ENCODE data around the gene GPR137. TPM values are rescaled to one million over a fixed set of nuclear protein-coding genes. Genes with fewer than 3 reads are reported as not detected.

The GPR137 gene
- total RNA-seq, 4 donors from 2014 or later, result 17.8 to 30.0 (median 19.7) TPM

DNA sequence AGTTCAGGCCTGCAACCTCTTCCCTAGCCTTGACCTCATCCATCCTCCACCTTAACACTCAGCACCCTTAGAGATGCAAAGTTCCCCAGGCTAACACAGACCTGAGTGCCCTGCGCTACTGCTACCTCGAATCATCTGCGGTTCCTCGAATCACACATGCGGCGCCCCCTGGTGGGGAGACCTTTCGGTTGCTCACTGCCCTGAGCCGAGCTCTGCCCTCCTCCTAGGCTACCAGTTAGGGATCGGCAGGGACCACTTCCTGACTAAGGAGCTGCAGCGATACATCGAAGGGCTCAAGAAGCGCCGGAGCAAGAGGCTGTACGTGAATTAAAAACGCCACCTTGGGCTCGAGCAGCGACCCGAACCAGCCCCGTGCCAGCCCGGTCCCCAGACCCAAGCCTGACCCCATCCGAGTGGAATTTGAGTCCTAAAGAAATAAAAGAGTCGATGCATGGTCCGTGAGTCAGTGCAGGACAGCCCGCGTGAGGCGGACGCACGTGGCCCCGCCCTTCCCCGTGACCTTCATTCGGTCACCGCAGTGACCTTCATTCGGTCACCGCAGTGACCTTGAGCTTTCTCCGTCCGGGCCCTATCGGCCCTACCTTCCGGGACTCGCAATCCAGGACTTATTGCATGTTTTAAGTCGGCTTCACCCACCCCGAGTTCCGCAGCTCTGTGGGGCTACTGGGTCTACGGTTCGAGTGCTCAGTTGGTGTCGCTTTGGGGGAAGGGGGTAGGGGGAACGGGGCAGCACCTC is 18.8 kb downstream of the GPR137 start:
- Histone ChIP-seq H3K36me3 (no peaks in the 10 kb centered on the region), H3K4me3 (peak overlapping the region; percentile 84), H3K4me1 (peaks cover 48% of the 10 kb centered on the region), H3K9me3 (no peaks in the 10 kb centered on the region), H3K27me3 (peaks cover 15% of the 10 kb centered on the region), H3K27ac (peak overlapping the region; percentile 96)
- TF ChIP-seq POLR2A (IDR thresholded peaks at IDR 0.05) (no peak), POLR2AphosphoS5 (IDR thresholded peaks at IDR 0.05) (peak in 1 of 3 donors; percentile 52), EP300 (IDR thresholded peaks at IDR 0.05) (no peak)
- TF ChIP-seq, protein P1, sequence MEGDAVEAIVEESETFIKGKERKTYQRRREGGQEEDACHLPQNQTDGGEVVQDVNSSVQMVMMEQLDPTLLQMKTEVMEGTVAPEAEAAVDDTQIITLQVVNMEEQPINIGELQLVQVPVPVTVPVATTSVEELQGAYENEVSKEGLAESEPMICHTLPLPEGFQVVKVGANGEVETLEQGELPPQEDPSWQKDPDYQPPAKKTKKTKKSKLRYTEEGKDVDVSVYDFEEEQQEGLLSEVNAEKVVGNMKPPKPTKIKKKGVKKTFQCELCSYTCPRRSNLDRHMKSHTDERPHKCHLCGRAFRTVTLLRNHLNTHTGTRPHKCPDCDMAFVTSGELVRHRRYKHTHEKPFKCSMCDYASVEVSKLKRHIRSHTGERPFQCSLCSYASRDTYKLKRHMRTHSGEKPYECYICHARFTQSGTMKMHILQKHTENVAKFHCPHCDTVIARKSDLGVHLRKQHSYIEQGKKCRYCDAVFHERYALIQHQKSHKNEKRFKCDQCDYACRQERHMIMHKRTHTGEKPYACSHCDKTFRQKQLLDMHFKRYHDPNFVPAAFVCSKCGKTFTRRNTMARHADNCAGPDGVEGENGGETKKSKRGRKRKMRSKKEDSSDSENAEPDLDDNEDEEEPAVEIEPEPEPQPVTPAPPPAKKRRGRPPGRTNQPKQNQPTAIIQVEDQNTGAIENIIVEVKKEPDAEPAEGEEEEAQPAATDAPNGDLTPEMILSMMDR (IDR thresholded peaks at IDR 0.05), result peak; percentile 77 to 87
- under 1% methylated on average over 22 of the region's 46 CpGs for WGBS
- peak; percentile 97 to 98 for DNase-seq (ENCODE audit: low spot score in 2 of 2)

DNA sequence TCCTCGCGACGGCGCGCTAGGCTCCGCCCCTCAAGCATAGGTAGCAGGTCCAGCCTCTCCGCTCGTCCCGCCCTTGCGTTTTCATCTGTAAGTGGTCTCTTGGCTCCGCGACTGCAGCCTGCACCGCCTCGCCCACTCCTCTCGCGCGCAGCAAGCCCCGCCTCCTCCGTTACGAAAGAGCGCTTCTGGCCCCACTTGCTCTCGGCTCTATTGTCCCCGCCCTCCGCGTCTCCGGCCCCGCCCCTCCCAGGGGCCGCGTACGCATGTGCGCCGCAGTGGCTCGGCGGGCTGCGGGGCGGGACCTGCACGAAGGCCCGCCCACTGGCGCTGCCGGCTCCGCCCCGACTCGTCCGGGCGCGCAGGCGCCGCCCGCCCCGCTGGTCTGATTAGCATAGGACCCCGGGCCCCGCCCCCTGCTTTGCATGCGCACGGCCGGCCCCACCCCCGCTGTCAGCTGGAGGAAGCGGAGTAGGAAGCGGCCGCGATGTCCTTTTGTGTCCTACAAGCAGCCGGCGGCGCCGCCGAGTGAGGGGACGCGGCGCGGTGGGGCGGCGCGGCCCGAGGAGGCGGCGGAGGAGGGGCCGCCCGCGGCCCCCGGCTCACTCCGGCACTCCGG is 19.5 kb downstream of the GPR137 start, which contains the start of gene ESRRA:
Gene ESRRA, plus strand, starts transcription at position 450 of the 616 bp plus-strand sequence. CDS start 1,656 bp downstream, outside the sequence.
- TF ChIP-seq, protein P1 (IDR thresholded peaks at IDR 0.05), result no peak
- no peak for TF ChIP-seq EP300 (IDR thresholded peaks at IDR 0.05)
- TF ChIP-seq POLR2AphosphoS5 (IDR thresholded peaks at IDR 0.05), result no peak
- TF ChIP-seq POLR2A (IDR thresholded peaks at IDR 0.05), result no peak
- H3K9me3 ChIP-seq, result no peaks in the 10 kb centered on the region
- H3K27ac ChIP-seq, result peak within 1 kb of the TSS; percentile 96
- H3K27me3 ChIP-seq, result peaks cover 8% of the 10 kb centered on the region
- WGBS, result no CpG with 5 or more reads among the region's 81 CpGs
- peak; percentile 100 for DNase-seq (ENCODE audit: low spot score in 2 of 2)
- H3K36me3 ChIP-seq, result no peaks in the 10 kb centered on the region
- H3K4me3 ChIP-seq, result peak within 1 kb of the TSS; percentile 84
- peaks cover 41% of the 10 kb centered on the region for H3K4me1 ChIP-seq

DNA sequence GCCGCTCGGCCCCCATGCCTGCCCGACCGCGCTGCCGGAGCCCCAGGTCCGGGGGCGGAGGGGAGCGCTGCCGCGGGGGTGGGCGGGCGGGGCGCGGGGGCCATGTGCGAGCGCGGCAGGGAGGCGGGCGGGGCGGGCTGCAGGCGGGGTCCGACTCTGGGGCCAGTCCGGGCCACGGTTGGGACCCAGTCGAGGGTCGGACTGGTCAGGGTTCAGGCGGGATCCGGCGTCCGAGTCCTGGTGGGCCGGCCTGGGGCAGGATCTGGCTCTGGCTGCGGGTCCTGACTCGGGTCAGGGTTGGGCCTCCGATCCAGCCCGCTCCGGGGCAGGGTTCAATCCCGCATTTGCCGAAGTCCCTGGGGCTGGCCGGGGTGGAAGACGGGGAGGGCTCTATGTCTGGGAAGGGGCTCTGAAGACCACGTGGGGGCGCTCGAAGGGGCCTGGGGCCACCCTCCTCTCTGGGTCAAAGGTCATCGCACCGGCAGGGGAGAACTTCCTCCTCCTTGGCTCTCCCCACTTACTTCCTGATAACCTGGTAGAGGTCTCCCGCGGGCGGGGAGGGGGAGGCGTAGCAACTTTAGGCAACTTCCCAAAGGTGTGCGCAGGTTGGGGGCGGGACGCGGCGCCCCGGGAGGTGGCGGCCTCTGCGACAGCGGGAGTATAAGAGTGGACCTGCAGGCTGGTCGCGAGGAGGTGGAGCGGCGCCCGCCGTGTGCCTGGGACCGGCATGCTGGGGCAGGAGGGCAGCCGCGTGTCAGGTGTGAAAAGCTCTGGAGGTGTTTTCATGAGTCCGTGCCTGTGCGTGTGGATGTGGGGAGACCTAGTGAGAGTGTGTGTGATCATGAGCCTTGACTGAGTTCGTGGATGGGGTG is 20.3 kb downstream of the GPR137 start:
- Histone ChIP-seq H3K27ac (peak overlapping the region; percentile 96), H3K4me3 (peak overlapping the region; percentile 84), H3K27me3 (peaks cover under 1% of the 10 kb centered on the region), H3K9me3 (no peaks in the 10 kb centered on the region), H3K4me1 (peaks cover 40% of the 10 kb centered on the region), H3K36me3 (no peaks in the 10 kb centered on the region)
- WGBS, result 2% methylated on average over 33 of the region's 71 CpGs
- TF ChIP-seq EP300 (IDR thresholded peaks at IDR 0.05), result no peak
- TF ChIP-seq, protein P1 (IDR thresholded peaks at IDR 0.05), result peak in 1 of 2 donors; percentile 7
- DNase-seq (ENCODE audit: low spot score in 2 of 2), result peak in 1 of 2 donors; percentile 84

DNA sequence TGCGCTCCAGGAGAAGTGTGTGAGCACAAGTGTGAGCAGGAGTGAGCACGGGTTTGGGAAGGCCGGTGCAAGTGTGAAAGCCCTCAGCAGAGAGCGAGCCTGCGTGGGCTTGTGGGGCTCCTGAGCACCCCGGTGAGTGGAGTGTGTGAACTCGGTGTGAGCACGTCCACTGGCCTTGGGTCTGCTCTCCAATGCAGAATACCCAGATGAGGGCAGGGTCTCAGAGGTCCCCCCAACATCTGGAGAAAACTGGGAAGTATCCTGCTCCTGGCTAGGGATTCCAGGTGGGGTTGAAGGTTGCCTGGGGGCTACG is 20.9 kb downstream of the GPR137 start:
- peak overlapping the region; percentile 84 for H3K4me3 ChIP-seq
- peaks cover 39% of the 10 kb centered on the region for H3K4me1 ChIP-seq
- WGBS, result 23% methylated on average over 6 of the region's 9 CpGs
- peak overlapping the region; percentile 96 for H3K27ac ChIP-seq
- no peaks in the 10 kb centered on the region for H3K36me3 ChIP-seq
- no peak for TF ChIP-seq EP300 (IDR thresholded peaks at IDR 0.05)
- no peak for TF ChIP-seq POLR2A (IDR thresholded peaks at IDR 0.05)
- TF ChIP-seq, protein P1 (IDR thresholded peaks at IDR 0.05), result no peak
- TF ChIP-seq POLR2AphosphoS5 (IDR thresholded peaks at IDR 0.05), result no peak
- H3K27me3 ChIP-seq, result no peaks in the 10 kb centered on the region
- H3K9me3 ChIP-seq, result no peaks in the 10 kb centered on the region
- no peak for DNase-seq (ENCODE audit: low spot score in 2 of 2)

Measured in suprapubic skin (tissue), 4 donors.